Hematopoietic multipotent progenitor cell (in vitro differentiated cells): ENCODE data around the gene KIFBP. TPM values are rescaled to one million over a fixed set of nuclear protein-coding genes. Genes with fewer than 3 reads are reported as not detected.
"Not testable (repeated sequence)": the region's sequence is repeated elsewhere in the genome, so short reads cannot be mapped to it uniquely, and the experiment has no call there.

Source experiments
- DNase-seq, 3 donors: peaks; one replicate each; pipeline ENCODE4 v3.0.0-alpha.2; 2011 to 2015; ENCODE audit warnings: low read depth in 2 of 3, low spot score in 2 of 3
- total RNA-seq: library from RNA; depleted of rRNA; stranded (reverse); fragments of >200 nt; gene quantifications from one replicate; pipeline ENCODE4 v1.2.3, GENCODE V29; 2012

Gene KIFBP
- total RNA-seq, 1 donor = 5.9 TPM

- no peak for DNase-seq
Observed at GRCh38 chr10:68992636-68993440, 4.2 kb downstream of the KIFBP start.

DNA sequence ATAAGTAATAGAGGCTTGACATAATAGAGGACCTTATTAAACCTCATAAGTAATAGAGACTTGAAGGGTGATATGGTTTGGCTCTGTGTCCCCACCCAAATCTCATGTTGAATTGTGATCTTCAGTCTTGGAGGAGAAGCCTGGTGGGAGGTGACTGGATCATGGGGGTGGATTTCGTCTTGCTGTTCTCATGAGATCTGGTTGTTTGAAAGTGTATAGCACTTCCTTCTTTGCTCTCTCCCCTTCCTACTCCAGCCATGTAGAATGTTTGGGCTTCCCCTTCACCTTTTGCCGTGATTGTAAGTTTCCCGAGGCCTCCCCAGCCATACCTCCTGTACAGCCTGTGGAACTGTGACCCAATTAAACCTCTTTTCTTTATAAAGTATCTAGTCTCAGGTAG is 8.6 kb downstream of the KIFBP start:
- no peak for DNase-seq

- peak in 2 of 3 donors; percentile 52 to 76 for DNase-seq
Observed at GRCh38 chr10:69004821-69005220, 16.2 kb downstream of the KIFBP start.

- no peak for DNase-seq
Observed at GRCh38 chr10:69005704-69006485, 17.3 kb downstream of the KIFBP start.

GRCh38 chr10:69007260-69007659 is 18.7 kb downstream of the KIFBP start:
- DNase-seq = peak in 1 of 3 donors; percentile 15

DNA sequence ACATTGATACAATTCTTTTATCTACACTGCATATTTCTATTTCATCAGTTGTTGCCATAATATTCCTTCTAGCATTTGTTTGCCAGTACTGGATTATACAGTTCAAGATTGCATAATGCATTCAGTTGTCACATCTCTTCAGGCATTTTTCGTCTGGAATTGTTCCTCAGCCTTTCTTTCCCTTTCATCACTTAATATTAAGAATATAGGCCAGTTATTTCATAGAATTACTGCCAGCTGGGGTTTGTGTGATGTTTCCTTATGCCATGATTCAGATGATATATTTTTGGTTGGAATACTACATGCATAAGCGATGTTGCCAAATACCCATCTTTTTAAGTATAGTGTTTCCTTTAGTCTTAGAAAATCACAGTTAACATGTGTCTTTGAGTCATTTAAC is 20.8 kb downstream of the KIFBP start:
- DNase-seq = no peak

DNA sequence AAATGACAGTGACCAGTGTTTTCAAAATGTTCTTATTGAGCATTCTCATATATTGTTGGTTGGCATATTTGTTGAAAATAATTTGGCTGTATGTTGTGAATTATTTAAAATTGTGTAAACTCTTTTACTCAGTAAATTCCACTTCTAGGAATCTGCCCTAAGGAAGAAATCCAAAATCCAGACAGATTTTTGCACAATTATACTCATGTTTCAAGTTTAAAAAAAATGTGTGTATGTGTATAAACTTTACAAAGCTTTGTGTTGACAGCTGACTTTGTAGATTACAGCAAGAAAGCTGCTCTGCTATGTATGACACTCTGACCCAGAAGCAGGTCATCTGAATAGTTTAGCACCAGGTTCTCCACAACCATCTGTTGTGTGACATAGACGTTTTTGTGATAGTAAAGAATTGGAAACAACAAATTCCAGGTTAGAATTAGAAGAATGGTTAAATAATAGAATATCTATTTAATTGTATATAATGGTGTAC is 21.6 kb downstream of the KIFBP start:
- no peak for DNase-seq

- DNase-seq = not testable (repeated sequence)
Observed at GRCh38 chr10:69012778-69013177, 24.2 kb downstream of the KIFBP start.

GRCh38 chr10:69014171-69014570 is 25.6 kb downstream of the KIFBP start:
- DNase-seq = no peak

DNA sequence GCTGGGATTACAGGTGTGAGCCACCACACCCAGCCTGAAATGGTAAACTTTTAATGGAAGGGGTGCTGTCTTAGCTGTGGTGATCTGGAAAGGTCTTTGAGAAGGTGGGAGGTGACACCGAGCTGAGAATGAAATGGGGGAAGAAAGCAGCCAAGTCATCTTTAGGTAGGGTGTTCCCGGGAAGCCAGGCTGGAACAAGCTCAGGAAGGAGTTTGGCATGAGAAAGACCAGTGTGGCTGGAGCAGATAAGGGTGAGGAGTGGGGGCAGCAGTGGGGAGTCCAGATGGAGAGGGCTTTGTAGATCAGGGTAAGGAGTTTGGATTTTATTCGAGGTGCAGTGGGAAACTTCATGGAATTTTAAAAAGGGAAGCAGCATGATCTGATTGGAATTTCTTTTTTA is 30.0 kb downstream of the KIFBP start:
- no peak for DNase-seq

- DNase-seq = no peak
Observed at GRCh38 chr10:69022611-69023010, 34.0 kb downstream of the KIFBP start.

DNA sequence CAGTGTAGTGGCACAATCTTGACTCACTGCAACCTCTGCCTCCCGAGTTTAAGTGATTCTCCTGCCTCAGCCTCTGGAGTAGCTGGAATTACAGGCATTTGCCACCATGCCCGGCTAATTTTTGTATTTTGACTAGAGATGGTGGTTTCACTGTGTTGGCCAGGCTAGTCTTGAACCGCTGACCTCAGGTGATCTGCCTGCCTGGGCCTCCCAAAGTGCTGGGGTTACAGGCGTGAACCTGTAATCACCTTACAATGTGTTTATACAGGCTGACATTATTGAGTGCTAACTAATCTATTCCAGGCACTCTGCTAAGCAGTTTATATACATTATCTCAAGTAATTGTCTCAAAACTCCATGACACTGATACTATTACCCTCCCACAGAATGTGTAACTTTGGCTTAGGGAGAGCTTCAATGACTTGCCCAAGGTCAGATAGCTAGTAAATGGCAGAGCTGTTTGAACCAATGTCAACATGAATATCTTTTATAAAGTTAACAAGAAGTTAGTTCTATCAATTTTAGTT is 36.8 kb downstream of the KIFBP start:
- DNase-seq = no peak

- DNase-seq = no peak
Observed at GRCh38 chr10:69033256-69033655, 44.7 kb downstream of the KIFBP start.

GRCh38 chr10:69037489-69037888 is 48.9 kb downstream of the KIFBP start:
- no peak for DNase-seq

DNA sequence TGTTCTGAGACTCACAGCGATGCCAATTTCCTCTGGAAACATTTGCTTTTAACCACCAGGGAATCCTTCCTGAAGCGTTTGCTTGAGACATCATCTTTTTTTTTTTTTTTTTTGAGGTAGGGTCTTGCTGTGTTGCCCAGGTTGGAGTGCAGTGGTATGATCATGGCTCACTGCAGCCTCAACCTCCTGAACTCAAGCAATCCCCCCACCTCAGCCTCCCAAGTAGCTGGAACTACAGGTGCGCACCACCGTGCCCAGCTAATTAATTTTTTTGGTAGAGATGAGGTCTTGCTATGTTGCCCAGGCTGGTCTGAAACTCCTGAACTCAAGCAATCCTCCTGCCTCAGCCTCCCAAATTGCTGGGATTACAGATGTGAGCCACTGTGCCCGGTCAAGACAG is 52.3 kb downstream of the KIFBP start:
- DNase-seq = not testable (repeated sequence)

DNA sequence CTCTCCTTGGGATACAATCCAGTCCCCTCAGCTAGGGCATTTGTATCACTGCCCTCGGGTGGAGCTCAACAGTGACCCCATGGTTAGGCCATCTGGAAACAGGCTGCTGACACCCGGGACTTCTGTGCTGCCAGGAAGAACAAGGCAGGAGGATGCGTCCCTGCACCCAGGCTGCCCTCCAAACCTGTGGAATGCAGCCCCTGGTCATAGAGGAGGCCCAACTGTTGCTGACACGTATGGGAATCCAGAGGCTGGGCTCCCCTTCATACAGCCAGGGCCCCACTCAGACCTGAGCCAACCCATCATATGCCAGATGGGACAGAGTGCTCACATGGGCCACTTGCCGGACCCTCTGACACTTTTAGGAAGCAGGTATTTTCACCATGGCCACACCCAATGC is 53.8 kb downstream of the KIFBP start:
- no peak for DNase-seq

DNA sequence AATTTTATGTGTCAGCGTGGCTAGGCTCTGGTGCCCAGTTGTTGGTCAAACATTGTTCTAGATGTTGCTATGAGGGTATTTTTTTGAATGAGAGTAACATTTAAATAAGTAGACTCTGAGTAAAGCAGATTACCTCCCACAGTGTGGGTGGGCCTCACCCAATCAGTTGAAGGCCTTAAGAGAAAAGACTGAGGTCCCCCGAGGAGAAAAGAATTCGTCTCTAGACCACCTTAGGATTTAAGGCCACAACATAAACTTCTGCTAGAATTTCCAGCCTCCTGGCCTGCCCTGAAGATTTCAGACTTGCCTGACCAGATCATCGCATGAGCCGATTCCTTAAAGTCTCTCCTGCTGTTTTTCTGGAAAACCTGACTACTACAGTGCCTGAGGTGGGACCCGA is 54.2 kb downstream of the KIFBP start:
- no peak for DNase-seq

DNA sequence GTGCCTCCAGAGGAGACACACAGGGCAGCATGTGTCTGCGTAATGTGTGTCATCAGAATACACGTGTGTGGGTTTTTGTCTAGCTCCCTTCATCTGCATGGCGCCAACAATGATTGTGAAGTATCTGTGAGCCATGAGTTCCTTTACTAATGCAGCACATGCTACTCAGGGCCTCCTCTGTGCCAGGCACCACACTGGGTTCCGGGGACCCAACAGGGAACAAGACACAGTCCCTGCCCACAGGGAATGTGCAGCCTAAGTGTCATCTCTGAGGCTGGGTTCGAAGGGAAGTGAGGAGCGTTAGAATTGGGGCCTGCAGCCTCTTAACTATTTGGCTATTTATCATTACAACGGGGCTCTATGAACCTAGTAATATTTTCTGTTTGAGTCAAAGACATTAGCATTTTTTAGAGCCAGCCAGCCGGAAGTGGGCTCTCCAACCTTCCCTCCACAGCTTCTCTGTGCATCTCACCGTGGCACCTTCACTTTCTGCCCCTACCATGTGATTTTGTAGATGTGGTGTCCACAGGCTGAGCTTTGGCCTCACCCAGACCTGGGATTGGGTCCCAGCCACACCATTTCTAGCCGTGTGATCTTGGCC is 55.4 kb downstream of the KIFBP start:
- DNase-seq = no peak

DNA sequence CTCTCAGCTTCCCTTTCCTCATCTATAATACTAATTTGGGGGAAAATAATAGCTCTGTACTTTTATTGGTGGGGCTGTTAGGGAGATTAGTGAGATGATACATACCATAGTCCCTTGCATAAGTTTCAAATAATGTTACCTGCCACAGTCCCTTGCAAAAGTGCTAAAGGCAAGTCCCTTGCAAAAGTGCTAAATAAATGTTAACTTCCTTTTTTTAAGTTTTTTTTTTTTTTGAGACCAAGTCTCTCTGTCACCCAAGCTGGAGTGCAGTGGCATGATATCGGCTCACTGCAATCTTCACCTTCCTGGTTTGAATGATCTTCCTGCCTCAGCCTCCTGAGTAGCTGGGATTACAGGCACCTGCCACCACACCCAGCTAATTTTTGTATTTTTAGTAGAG is 55.9 kb downstream of the KIFBP start:
- DNase-seq = peak in 1 of 3 donors; percentile 62

GRCh38 chr10:69045441-69046300 is 57.1 kb downstream of the KIFBP start:
- peak in 1 of 3 donors; percentile 51 for DNase-seq
